Body of pancreas (tissue), 4 donors: ENCODE data around the gene LGALS1. TPM values are rescaled to one million over a fixed set of nuclear protein-coding genes. Genes with fewer than 3 reads are reported as not detected.

ENCODE experiments used
- ATAC-seq: fragments of 150-250 bp; one replicate; pipeline ENCODE4 v1.9.1; 2016
- DNase-seq, 4 donors: peaks; one replicate each; pipeline ENCODE4 v3.0.0-alpha.2; 2019
- H3K27ac ChIP-seq, 4 donors: fragments of 200-600 bp; sonication (generic); 1 replicate in 3 of 4; 2 replicates in 1 of 4; pipeline versions ENCODE4 v1.5.1 to v1.6.1; 2016 to 2019; ENCODE audit warnings: mild to moderate bottlenecking in 1 of 4, mixed read lengths in 1 of 4, moderate library complexity in 1 of 4
- H3K27me3 ChIP-seq, 2 donors: fragments of 200-600 bp; sonication (generic); one replicate each; pipeline ENCODE4 v1.6.0; 2016; ENCODE audit warnings: mild to moderate bottlenecking in 1 of 2
- H3K36me3 ChIP-seq, 2 donors: fragments of 200-600 bp; sonication (generic); replicated peaks in 1 of 2; 2 replicates each; pipeline ENCODE4 v1.5.1; 2016; ENCODE audit warnings: low read depth in 2 of 2; ENCODE audit not compliant: insufficient read depth in 1 of 2
- H3K4me1 ChIP-seq: fragments of 200-600 bp; sonication (generic); one replicate; pipeline ENCODE4 v1.6.0; 2016
- H3K4me3 ChIP-seq, 2 donors: fragments of 200-600 bp; sonication (generic); 1 replicate in 1 of 2; 2 replicates in 1 of 2; pipeline ENCODE4 v1.5.1; 2016 to 2019
- H3K9me3 ChIP-seq, 3 donors: fragments of 200-600 bp; sonication (generic); 1 replicate in 2 of 3; 2 replicates in 1 of 3; pipeline ENCODE4 v1.5.1; 2016
- CTCF ChIP-seq, 7 experiments: fragments of 450-650 bp in 4 of 7; fragments of 200-600 bp in 3 of 7; sonication (generic) in 3 of 7; IDR thresholded peaks; one replicate each; pipeline ENCODE4 v1.5.1; 2016 to 2019; ENCODE audit warnings: antibody characterized with exemption in 7 of 7
- POLR2A ChIP-seq, 3 donors: fragments of 450-650 bp; IDR thresholded peaks; one replicate each; pipeline ENCODE4 v1.6.1; 2016; ENCODE audit warnings: antibody characterized with exemption in 3 of 3, mild to moderate bottlenecking in 2 of 3
- WGBS, 2 donors: methylation state at CpG; one replicate each; pipeline ENCODE4 v1.1.5; 2017; 5-methylcytosine and 5-hydroxymethylcytosine counted together
- intact Hi-C: fragments of 100-400 bp; cut with DNase I; formaldehyde crosslinking; loops from one replicate; pipeline ENCODE4 v1.15.1; 2023
- total RNA-seq, 2 donors: library from RNA; depleted of rRNA; stranded (reverse); fragments of >200 nt; gene quantifications; one replicate each; pipeline ENCODE4 v1.1.0, GENCODE V29; 2016

Gene LGALS1
- total RNA-seq, 2 donors from 2014 or later = 90.3 to 325 TPM

- ATAC-seq (no peak), DNase-seq (no peak)
- H3K4me3 ChIP-seq = no peak overlapping the region
- TF ChIP-seq POLR2A (IDR thresholded peaks at IDR 0.05) (no peak), CTCF (IDR thresholded peaks at IDR 0.05) (no peak)
- no peaks in the 10 kb centered on the region for H3K36me3 ChIP-seq
- H3K4me1 ChIP-seq = no peaks in the 10 kb centered on the region
- 89% methylated on average over 3 of the region's 15 CpGs; no CpG with 5 or more reads in 1 of the 2 donors for WGBS, 2 donors
- no peaks in the 10 kb centered on the region for H3K27me3 ChIP-seq
- intact Hi-C loops = no loop called here
- H3K27ac ChIP-seq = no peak overlapping the region
- H3K9me3 ChIP-seq = no peaks in the 10 kb centered on the region
Measured at GRCh38 chr22:37709445-37709765, 34.0 kb downstream of the LGALS1 start.

- H3K4me3 ChIP-seq = no peak overlapping the region
- no peaks in the 10 kb centered on the region for H3K9me3 ChIP-seq
- H3K4me1 ChIP-seq = no peaks in the 10 kb centered on the region
- H3K36me3 ChIP-seq = no peaks in the 10 kb centered on the region
- ATAC-seq (no peak), DNase-seq (no peak)
- H3K27ac ChIP-seq = no peak overlapping the region
- 100% methylated on average over 1 to 3 of the region's 3 CpGs for WGBS, 2 donors
- intact Hi-C loops = no loop called here
- H3K27me3 ChIP-seq = no peaks in the 10 kb centered on the region
- TF ChIP-seq POLR2A (IDR thresholded peaks at IDR 0.05) (no peak), CTCF (IDR thresholded peaks at IDR 0.05) (no peak)
Measured at GRCh38 chr22:37710675-37711074, 35.2 kb downstream of the LGALS1 start.

GRCh38 chr22:37711490-37711889, 36.1 kb downstream of the LGALS1 start:
- no peak overlapping the region for H3K4me3 ChIP-seq
- WGBS, 2 donors = 78 to 84% methylated on average over 9 to 10 of the region's 10 CpGs
- no peak overlapping the region for H3K27ac ChIP-seq
- no peaks in the 10 kb centered on the region for H3K36me3 ChIP-seq
- H3K27me3 ChIP-seq = no peaks in the 10 kb centered on the region
- no peaks in the 10 kb centered on the region for H3K4me1 ChIP-seq
- H3K9me3 ChIP-seq = no peaks in the 10 kb centered on the region
- no peak for ATAC-seq
- no peak for DNase-seq
- TF ChIP-seq POLR2A (IDR thresholded peaks at IDR 0.05) (no peak), CTCF (IDR thresholded peaks at IDR 0.05) (no peak)
- intact Hi-C loops = no loop called here

GRCh38 chr22:37713761-37714160, 38.3 kb downstream of the LGALS1 start:
- H3K27ac ChIP-seq = no peak overlapping the region
- DNase-seq (no peak), ATAC-seq (no peak)
- 92 to 93% methylated on average over 7 of the region's 7 CpGs for WGBS, 2 donors
- intact Hi-C loops = no loop called here
- no peaks in the 10 kb centered on the region for H3K36me3 ChIP-seq
- H3K4me3 ChIP-seq = no peak overlapping the region
- no peaks in the 10 kb centered on the region for H3K27me3 ChIP-seq
- TF ChIP-seq POLR2A (IDR thresholded peaks at IDR 0.05) (no peak), CTCF (IDR thresholded peaks at IDR 0.05) (no peak)
- H3K4me1 ChIP-seq = no peaks in the 10 kb centered on the region
- no peaks in the 10 kb centered on the region for H3K9me3 ChIP-seq

GRCh38 chr22:37714634-37715033, 39.2 kb downstream of the LGALS1 start:
- Histone ChIP-seq H3K4me3 (no peak overlapping the region), H3K9me3 (no peaks in the 10 kb centered on the region), H3K4me1 (no peaks in the 10 kb centered on the region), H3K36me3 (no peaks in the 10 kb centered on the region), H3K27ac (no peak overlapping the region), H3K27me3 (no peaks in the 10 kb centered on the region)
- ATAC-seq = no peak
- DNase-seq = no peak
- no peak for TF ChIP-seq CTCF (IDR thresholded peaks at IDR 0.05)
- no peak for TF ChIP-seq POLR2A (IDR thresholded peaks at IDR 0.05)
- WGBS, 2 donors = 77 to 94% methylated on average over 2 of the region's 2 CpGs
- intact Hi-C loops = no loop called here
